Mesendoderm (in vitro differentiated cells): ENCODE measurements around the gene CARMIL3.

Experiments used
- DNase-seq: peaks from one replicate; pipeline ENCODE4 v3.0.0; 2013
- H2AK5ac ChIP-seq: 2 replicates; pipeline ENCODE4 v1.6.1; 2013; ENCODE audit warnings: low read length, inconsistent platforms
- H2BK120ac ChIP-seq: 2 replicates; pipeline ENCODE4 v1.6.1; 2013; ENCODE audit warnings: low read depth, mild to moderate bottlenecking, low read length, moderate library complexity, mixed read lengths
- H2BK15ac ChIP-seq: replicated peaks from 2 replicates; pipeline ENCODE4 v1.6.1; 2013; ENCODE audit warnings: low read depth, mild to moderate bottlenecking, moderate library complexity
- H2BK5ac ChIP-seq: 2 replicates; pipeline ENCODE4 v1.6.1; 2013; ENCODE audit warnings: low read length, inconsistent platforms
- H3K18ac ChIP-seq: 2 replicates; pipeline ENCODE4 v1.6.1; 2013; ENCODE audit warnings: mild to moderate bottlenecking, low read length, mixed read lengths
- H3K23ac ChIP-seq: one replicate; pipeline ENCODE4 v1.6.1; 2013; ENCODE audit warnings: low read length
- H3K27ac ChIP-seq: 2 replicates; pipeline ENCODE4 v1.5.1; 2013; ENCODE audit warnings: low read depth, mild to moderate bottlenecking, inconsistent platforms, low read length, moderate library complexity
- H3K27me3 ChIP-seq: 2 replicates; pipeline ENCODE4 v1.6.1; 2013; ENCODE audit warnings: low read length, control low read depth, mild to moderate bottlenecking, inconsistent platforms; ENCODE audit not compliant: insufficient read depth, poor library complexity
- H3K36me3 ChIP-seq: 2 replicates; pipeline ENCODE4 v1.6.1; 2013; ENCODE audit warnings: low read length, inconsistent platforms; ENCODE audit not compliant: control insufficient read depth, insufficient read depth
- H3K4ac ChIP-seq: one replicate; pipeline ENCODE4 v1.6.1; 2013; ENCODE audit warnings: low read depth, mild to moderate bottlenecking, low read length, moderate library complexity
- H3K4me1 ChIP-seq: 2 replicates; pipeline ENCODE4 v1.6.1; 2013; ENCODE audit warnings: low read depth, low read length, inconsistent platforms; ENCODE audit not compliant: control insufficient read depth
- H3K4me2 ChIP-seq: 2 replicates; pipeline ENCODE4 v1.6.1; 2013; ENCODE audit warnings: low read length
- H3K4me3 ChIP-seq: 2 replicates; pipeline ENCODE4 v1.5.1; 2013; ENCODE audit warnings: mild to moderate bottlenecking, low read length
- H3K56ac ChIP-seq: one replicate; pipeline ENCODE4 v1.6.1; 2013; ENCODE audit warnings: low read length
- H3K79me1 ChIP-seq: 2 replicates; pipeline ENCODE4 v1.6.1; 2013; ENCODE audit warnings: low read length, inconsistent platforms
- H3K79me2 ChIP-seq: 2 replicates; pipeline ENCODE4 v1.6.1; 2013; ENCODE audit warnings: mild to moderate bottlenecking, low read length; ENCODE audit not compliant: control insufficient read depth, insufficient read depth
- H3K9ac ChIP-seq: 2 replicates; pipeline ENCODE4 v1.6.1; 2013; ENCODE audit warnings: low read length, inconsistent platforms
- H4K5ac ChIP-seq: one replicate; pipeline ENCODE4 v1.6.1; 2013; ENCODE audit warnings: low read length
- H4K8ac ChIP-seq: one replicate; pipeline ENCODE4 v1.6.1; 2013; ENCODE audit warnings: low read depth, mild to moderate bottlenecking, control low read depth, low read length, moderate library complexity
- WGBS: extraction: QIAGEN DNeasy Blood & Tissue Kit; methylation state at CpG from one replicate; pipeline ENCODE4 v1.1.7; 2013; ENCODE audit warnings: low lambda C conversion rate, missing lambda C conversion rate; ENCODE audit not compliant: insufficient coverage; ENCODE audit errors: extremely low coverage; 5-methylcytosine and 5-hydroxymethylcytosine counted together

The CARMIL3 gene

DNA sequence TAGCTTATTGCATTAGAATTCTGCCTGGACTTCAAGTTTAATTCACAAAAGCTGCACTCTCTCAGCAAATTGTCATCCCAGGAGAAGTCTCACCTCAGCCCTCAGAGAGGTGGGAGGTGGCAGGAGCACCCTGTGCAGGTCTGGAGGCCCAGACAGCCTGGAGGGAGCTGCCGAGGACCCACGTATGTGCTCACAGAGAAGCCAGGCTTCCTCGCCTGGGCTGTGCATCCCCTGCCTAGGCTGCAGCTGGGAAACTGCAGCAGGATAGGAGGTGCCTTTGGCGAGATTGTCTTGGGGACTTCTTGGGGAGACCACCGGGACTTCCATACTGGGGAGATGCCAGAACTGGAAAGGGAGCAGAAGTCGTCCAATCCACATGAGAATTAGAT, 28.3 kb downstream of the CARMIL3 start:
- Histone ChIP-seq H2AK5ac (no peak overlapping the region), H3K9ac (no peak overlapping the region), H3K4me2 (no peak overlapping the region), H3K79me2 (no peaks in the 10 kb centered on the region), H3K18ac (no peak overlapping the region), H3K4ac (no peak overlapping the region), H3K79me1 (no peaks in the 10 kb centered on the region), H4K5ac (no peak overlapping the region), H3K56ac (no peak overlapping the region), H3K4me1 (peaks cover 9% of the 10 kb centered on the region), H2BK120ac (no peak overlapping the region), H3K27me3 (no peaks in the 10 kb centered on the region), H2BK15ac (no peak overlapping the region), H4K8ac (no peak overlapping the region), H3K27ac (no peak overlapping the region), H2BK5ac (no peak overlapping the region), H3K36me3 (no peaks in the 10 kb centered on the region), H3K4me3 (no peak overlapping the region), H3K23ac (no peak overlapping the region)
- no peak for DNase-seq
- WGBS: no CpG with 5 or more reads among the region's 6 CpGs

DNA sequence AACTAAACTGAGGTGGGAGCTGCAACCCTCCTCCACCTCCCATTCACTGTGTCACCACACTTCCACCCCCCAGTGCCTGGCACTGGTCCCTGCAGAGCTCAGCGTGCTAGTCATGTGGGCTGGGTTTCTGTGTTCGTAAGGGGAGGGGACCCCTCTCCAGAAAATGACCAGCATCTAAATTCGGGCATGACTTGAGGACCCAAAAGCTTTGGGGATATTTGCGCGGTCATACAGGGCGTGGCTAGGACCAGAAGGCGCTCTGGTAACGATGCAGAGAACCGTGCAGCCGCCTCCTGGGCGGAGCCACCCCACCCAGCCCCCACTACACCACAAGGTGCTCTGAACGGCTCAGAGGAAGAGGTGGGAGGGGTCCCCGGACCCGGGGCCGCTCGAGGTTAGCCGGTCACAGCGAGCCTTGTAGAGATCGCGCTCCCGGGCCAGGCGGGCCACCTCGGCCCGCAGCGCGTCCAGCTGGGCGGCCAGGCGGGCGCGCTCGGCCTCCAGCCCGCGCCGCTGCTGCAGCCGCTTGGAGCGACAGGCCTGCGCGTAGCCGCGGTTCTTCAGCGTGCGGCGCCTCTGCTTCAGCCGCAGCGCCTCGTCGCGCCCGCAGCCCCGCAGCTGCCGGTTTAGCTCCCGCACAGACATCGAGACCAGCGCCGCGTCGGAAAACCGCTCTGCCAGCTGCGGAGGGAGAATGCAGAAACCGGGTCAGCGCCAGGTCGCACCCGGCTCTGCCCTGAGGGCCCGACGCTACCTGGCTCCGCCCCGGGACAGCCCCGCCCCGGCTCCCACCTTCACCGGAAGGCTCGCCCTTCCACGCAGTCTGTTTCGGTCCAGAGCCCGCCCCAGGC, 29.3 kb downstream of the CARMIL3 start:
- Histone ChIP-seq H4K5ac (no peak overlapping the region), H3K79me1 (no peaks in the 10 kb centered on the region), H3K56ac (peak overlapping the region; percentile 92), H3K79me2 (no peaks in the 10 kb centered on the region), H3K27ac (no peak overlapping the region), H3K27me3 (no peaks in the 10 kb centered on the region), H3K4ac (peak overlapping the region; percentile 44), H2BK15ac (no peak overlapping the region), H3K4me1 (peaks cover 9% of the 10 kb centered on the region), H2BK5ac (no peak overlapping the region), H3K9ac (peak overlapping the region; percentile 81), H3K4me2 (peak overlapping the region; percentile 85), H3K36me3 (no peaks in the 10 kb centered on the region), H3K23ac (no peak overlapping the region), H2BK120ac (no peak overlapping the region), H2AK5ac (no peak overlapping the region), H3K4me3 (peak overlapping the region; percentile 48), H3K18ac (peak overlapping the region; percentile 43), H4K8ac (no peak overlapping the region)
- WGBS: no CpG with 5 or more reads among the region's 74 CpGs
- peak; percentile 63 for DNase-seq

DNA sequence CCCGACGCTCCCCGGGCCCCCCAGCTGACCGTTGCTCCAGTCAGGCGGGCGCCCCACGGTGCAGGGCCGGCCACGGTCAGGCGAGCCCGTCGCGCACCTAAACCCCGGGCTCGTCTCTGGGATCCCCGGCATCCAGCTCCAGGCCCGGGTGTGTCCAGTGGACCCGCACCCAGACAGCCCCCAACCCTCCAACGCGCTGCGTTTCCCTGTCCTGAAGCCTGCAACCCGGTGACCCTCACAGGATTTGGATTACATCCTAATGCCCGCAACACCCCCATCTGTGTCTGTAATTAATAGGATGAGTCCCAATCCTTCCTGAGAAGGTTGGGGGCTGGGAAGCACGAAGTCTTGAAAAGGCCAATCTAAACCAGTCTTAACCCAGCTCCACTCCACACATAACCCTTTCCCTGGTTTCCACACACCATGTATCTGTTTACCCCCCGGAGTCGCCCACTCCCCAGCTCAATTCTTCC, 30.0 kb downstream of the CARMIL3 start:
- Histone ChIP-seq H3K27ac (no peak overlapping the region), H3K4me2 (peak overlapping the region; percentile 35), H2BK15ac (no peak overlapping the region), H4K8ac (no peak overlapping the region), H4K5ac (no peak overlapping the region), H3K9ac (peak overlapping the region; percentile 57), H3K79me1 (no peaks in the 10 kb centered on the region), H3K4ac (no peak overlapping the region), H3K79me2 (no peaks in the 10 kb centered on the region), H3K18ac (peak overlapping the region; percentile 43), H2BK120ac (no peak overlapping the region), H3K27me3 (no peaks in the 10 kb centered on the region), H3K23ac (peak overlapping the region; percentile 29), H3K4me1 (peaks cover 9% of the 10 kb centered on the region), H3K4me3 (no peak overlapping the region), H2AK5ac (no peak overlapping the region), H3K36me3 (no peaks in the 10 kb centered on the region), H3K56ac (peak overlapping the region; percentile 92), H2BK5ac (no peak overlapping the region)
- DNase-seq: peak; percentile 23
- WGBS: no CpG with 5 or more reads among the region's 26 CpGs

DNA sequence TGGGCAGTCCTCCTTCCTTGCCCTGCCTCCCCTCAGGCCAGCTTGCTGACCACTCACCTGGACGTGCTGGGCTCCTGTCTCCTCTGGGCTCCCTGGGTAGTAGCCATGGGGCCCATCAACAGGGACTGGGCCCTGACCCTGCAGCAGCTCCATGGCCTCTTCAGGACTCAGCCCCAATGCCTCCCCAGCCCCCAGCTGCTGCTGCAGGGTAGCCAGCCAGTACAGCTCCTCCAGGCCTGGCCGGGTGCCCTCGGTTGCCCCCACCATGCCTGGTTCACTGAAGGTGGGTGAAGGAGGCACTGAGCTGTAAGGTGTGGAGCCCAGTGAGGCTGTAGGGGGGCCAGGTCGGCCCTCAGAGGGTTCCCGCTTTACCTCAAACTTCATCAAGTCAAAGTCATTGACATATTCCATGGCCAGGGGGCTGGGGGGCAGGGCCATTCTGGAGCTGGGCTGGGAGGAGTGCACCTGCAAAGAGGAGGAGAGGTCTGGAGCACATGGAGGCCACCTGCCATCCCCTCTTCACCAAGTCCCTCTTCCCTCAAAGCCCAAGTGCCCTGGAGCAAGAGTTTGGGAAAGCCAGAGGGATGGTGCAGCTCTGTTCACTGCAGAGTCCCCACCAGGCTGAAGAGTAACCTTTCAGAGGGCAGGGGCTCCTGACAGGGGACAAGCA, 30.7 kb downstream of the CARMIL3 start:
- H3K56ac ChIP-seq: peak overlapping the region; percentile 92
- H3K4ac ChIP-seq: no peak overlapping the region
- no peak overlapping the region for H2BK5ac ChIP-seq
- no peak overlapping the region for H2BK120ac ChIP-seq
- H3K36me3 ChIP-seq: no peaks in the 10 kb centered on the region
- peak overlapping the region; percentile 37 for H2AK5ac ChIP-seq
- no peaks in the 10 kb centered on the region for H3K79me1 ChIP-seq
- DNase-seq: no peak
- no peak overlapping the region for H4K8ac ChIP-seq
- no peaks in the 10 kb centered on the region for H3K27me3 ChIP-seq
- no CpG with 5 or more reads among the region's 5 CpGs for WGBS
- H2BK15ac ChIP-seq: no peak overlapping the region
- H3K27ac ChIP-seq: no peak overlapping the region
- H3K4me1 ChIP-seq: peaks cover 9% of the 10 kb centered on the region
- no peak overlapping the region for H4K5ac ChIP-seq
- no peak overlapping the region for H3K23ac ChIP-seq
- no peak overlapping the region for H3K4me3 ChIP-seq
- H3K4me2 ChIP-seq: no peak overlapping the region
- peak overlapping the region; percentile 57 for H3K9ac ChIP-seq
- no peak overlapping the region for H3K18ac ChIP-seq
- no peaks in the 10 kb centered on the region for H3K79me2 ChIP-seq

DNA sequence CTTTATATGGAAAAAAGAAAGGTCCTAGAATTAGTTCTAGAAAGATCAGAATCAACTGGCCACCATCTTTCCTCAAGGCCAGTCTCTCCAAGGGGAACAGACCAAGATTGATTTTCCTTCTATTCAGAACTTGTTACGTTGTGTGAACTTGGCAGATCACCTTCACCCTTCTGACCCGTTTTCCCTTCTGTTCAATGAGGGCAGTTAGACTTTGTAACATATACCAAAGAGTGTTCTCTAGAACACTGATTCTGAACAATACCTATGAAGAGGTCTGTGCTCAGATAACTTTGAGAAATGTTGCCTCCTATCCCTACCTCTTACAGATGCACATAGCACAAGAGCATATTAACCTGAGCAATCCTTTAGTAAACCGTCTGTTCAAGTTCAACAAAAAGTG, 31.7 kb downstream of the CARMIL3 start:
- no peak overlapping the region for H2BK120ac ChIP-seq
- no peak overlapping the region for H2AK5ac ChIP-seq
- no peak overlapping the region for H3K27ac ChIP-seq
- H3K79me1 ChIP-seq: no peaks in the 10 kb centered on the region
- no peak overlapping the region for H2BK5ac ChIP-seq
- H3K9ac ChIP-seq: no peak overlapping the region
- H3K4ac ChIP-seq: no peak overlapping the region
- H3K4me3 ChIP-seq: no peak overlapping the region
- peaks cover 9% of the 10 kb centered on the region for H3K4me1 ChIP-seq
- no peak overlapping the region for H3K4me2 ChIP-seq
- H3K18ac ChIP-seq: no peak overlapping the region
- no peak overlapping the region for H4K8ac ChIP-seq
- H2BK15ac ChIP-seq: no peak overlapping the region
- no peaks in the 10 kb centered on the region for H3K27me3 ChIP-seq
- H4K5ac ChIP-seq: no peak overlapping the region
- H3K79me2 ChIP-seq: no peaks in the 10 kb centered on the region
- no peaks in the 10 kb centered on the region for H3K36me3 ChIP-seq
- no peak overlapping the region for H3K56ac ChIP-seq
- H3K23ac ChIP-seq: no peak overlapping the region
- DNase-seq: no peak
- no CpG with 5 or more reads among the region's 3 CpGs for WGBS
